ENCODE results near the gene RGL1.

The RGL1 gene

GRCh38 chr1:183887826-183888819, 83.2 kb downstream of the RGL1 start:
- DNase-seq (ENCODE audit: low read depth in 2 of 2): no peak

DNA sequence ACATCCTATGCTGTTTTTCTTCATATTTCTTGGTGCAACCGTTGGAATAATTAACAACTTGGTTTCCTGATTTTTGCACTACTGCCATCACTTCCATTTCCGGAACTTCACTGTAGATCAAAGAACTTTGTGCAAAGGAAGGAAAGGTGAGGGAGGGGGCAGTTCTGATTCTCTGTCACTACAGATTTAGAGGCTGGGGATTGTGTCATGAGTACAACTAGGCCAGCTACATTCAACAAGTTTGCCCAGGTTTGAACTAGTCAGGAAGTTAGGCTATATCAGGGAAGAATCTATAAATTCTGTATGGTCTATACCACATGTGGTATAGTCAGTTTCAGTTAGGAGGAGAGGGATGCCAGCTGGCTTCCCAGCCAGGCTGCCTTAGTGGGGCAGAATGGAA, 84.2 kb downstream of the RGL1 start:
- DNase-seq (ENCODE audit: low read depth in 2 of 2): no peak

DNA sequence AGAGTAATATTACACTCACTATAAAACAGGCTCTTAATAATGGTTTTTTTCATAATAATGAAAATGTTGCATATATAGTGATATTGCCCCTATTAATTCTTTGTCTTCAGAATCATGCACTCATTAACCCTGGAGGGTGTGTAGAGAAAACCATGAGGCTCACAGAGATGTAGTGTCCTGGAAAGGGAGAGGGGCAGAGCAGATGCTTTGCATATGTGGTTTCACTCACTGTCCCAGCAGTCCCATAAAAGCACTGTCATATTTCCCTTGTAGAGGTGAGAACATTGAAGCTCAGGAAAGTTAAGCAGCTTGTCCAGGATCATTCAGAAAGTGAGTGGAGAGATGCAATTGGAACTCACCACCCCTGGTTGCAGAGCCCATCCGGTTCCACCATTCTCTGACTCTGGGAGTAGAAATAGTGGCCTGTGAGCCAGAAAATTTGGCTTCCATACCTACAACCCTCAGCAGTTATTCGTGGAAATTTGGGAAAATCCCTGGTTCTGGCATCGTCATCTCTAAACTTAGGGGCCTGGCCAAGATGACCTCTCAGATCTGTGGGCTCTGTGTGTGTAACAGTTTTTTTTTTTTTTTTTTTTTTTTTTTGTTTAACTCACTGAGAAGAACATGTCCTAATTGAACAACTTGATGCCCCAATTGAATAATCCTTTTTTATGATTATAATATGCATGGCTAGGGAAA, 86.4 kb downstream of the RGL1 start:
- DNase-seq (ENCODE audit: low read depth in 2 of 2): no peak

DNA sequence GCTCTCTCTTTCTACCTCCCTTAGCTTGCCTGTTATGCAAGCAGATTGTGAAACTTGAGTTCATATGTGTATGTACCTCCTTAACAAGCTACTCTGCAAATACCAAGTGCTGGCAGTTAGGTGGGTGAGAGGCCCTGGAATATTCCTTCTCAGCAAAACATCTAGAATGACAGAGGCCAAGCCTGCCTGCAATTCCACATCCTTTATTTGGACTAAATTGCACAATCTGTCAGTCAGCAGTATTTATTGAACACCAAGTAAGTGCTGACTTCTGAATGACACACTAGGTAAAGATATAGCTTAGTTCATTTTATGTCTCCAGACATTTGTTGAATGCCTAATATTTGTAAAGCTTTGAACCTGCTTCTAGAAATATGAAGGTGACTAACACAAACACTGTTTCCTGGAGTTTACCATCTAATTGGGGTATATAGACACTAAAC, 87.5 kb downstream of the RGL1 start:
- no peak for DNase-seq (ENCODE audit: low read depth in 2 of 2)

DNA sequence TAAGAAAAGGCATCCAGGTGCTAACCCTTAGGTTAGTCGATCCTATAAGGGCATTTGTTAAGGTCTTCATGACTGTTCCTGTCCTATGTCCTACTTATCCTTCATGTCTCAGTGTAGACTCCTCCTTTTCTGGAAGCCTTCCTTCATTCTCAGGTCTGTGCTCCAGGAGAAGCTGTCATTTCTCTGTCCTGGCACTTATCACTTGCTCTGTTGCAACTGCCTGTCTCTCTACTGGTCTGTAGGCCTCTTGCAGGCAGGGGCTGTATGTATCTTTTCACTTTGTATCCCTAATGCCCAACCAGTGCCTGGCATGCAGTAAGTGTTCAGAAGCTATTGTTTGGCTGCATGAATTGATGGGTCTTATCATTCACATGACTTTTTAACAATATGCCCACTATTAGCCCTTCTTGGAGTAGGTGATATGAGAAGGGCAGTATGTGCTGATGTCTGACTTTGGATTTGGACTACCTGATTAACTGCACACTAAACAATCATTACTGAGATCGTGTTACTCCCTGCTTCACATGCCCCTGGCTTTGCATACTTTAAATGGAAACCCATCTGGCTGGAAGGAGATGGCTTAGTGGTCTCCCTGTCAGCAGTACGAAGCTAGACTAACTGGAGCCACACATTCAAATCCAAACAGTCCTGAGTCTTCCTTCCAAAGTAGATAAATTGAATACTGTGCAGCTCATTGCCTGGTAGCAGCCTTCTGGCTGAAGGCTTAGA, 88.8 kb downstream of the RGL1 start:
- DNase-seq (ENCODE audit: low read depth in 2 of 2): no peak

DNA sequence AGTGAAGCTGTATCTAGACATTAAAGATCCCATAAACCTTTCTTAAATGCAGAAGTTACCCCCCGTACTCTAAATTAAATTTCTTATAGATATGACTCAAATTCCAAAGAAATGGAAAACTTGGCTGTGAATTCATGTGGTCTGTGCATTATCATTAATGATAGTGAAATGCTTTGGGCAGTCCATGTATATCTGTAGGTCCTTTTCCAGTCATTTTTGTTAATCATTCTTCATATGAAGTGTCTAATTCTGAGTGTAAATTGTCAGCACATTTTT, 89.3 kb downstream of the RGL1 start:
- no peak for DNase-seq (ENCODE audit: low read depth in 2 of 2)

GRCh38 chr1:183896466-183897048, 91.6 kb downstream of the RGL1 start:
- no peak for DNase-seq (ENCODE audit: low read depth in 2 of 2)

DNA sequence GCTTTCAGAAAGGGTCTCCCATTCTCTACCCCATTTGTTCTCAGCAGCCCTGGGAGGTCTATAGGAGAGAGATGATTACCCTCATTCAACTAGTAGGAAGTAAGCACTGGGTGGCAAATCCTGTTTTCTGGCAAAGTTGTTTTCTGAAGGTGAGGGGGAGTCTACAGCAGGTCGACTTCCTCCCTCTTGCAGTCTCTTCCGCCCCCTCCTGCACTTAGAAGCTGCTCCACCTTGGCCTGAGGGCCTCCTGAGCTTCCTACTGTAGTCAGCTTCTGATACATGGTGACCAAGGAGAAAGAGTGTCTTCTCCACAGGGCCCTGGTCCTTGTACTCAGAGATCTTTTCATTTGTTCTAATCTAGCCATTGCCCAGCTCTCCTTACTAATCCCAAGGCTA, 93.1 kb downstream of the RGL1 start:
- no peak for DNase-seq (ENCODE audit: low read depth in 2 of 2)

DNA sequence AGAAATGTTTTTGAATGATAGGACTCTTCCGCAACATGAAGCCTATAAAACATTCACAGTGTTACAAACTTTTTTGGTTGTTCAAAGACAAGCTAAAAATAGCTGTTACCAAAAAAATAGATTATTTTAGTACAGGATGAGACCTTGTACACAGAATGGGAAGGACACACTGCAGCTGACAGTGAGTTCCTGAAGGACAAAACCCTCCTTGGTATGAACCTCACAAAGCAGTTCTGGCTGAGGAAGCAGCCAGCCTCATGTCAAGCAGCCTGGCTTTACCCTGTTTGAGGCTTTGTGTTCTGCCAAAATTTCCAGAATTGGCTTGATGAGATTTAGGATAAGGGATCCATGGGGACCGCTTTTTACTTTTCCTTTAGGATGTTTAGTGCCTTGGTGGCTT, 93.7 kb downstream of the RGL1 start:
- DNase-seq (ENCODE audit: low read depth in 2 of 2): no peak

DNA sequence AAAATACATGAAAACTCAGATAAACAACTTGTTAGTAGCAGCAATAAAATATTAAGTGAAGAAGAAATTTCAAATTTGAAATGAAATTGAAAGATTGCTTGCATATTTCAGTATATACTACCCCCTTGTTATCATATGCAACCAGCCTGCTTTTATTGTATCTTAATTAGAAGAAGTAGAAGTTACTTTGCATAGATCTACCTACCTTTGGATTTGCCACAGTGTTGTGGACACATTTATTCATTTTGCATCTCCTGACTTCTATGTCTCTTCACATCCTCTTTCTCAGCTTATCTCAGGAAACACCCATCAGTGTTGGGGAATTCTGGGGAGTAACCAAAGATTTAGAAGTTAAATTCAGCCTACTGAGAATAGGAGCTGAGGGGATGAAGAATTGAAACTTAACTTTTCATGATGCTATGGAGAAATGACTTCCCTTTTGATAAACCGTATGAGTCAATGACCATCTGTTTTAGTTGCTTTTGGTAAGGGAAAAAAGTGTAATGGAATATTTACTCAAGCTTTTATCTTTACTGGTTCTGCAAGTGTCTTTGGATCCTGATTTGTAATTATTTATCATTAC, 96.9 kb downstream of the RGL1 start:
- DNase-seq (ENCODE audit: low read depth in 2 of 2): no peak

DNA sequence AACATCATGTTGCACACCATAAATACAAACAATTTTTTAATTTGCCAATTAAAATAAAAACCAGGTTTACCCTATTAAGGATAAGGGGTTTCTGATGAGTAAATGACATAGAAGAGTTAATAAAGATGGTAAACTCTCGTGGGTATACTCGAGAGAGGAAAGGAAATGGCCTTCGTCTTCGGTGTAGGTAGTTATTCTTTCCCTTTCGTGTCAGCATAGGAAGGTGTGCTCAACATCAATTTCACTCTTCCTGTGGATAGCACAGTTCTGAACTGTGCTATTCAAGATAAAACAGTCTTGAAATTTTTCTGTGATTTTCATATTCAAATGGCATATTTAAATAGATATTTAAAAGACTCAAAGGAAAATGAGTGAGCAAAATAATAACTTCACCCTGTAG, 98.2 kb downstream of the RGL1 start:
- DNase-seq (ENCODE audit: low read depth in 2 of 2): no peak

- no peak for DNase-seq (ENCODE audit: low read depth in 2 of 2)
Observed at GRCh38 chr1:183905508-183906113, 100.7 kb downstream of the RGL1 start.

DNA sequence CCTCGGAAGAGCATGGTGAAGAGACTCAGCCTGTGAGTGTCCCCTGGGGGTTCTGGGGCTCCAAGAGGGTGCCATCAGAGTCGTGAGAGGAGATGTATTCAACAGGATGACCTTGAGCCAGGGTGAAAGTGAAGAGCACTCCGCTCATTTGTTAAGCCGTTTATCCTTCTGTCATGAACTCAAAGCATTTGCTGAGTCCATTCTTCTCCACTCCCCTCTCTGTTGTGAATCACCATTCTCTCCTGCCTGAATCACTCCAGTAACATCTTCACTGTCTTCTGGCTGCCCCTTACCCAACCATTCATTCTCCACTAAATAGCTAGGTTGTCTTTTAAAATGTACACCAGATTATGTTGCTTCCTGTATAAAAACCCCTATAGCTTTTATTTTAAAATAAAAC, 102.2 kb downstream of the RGL1 start:
- DNase-seq (ENCODE audit: low read depth in 2 of 2): no peak

- no peak for DNase-seq (ENCODE audit: low read depth in 2 of 2)
Observed at GRCh38 chr1:183908079-183908478, 103.2 kb downstream of the RGL1 start.

DNA sequence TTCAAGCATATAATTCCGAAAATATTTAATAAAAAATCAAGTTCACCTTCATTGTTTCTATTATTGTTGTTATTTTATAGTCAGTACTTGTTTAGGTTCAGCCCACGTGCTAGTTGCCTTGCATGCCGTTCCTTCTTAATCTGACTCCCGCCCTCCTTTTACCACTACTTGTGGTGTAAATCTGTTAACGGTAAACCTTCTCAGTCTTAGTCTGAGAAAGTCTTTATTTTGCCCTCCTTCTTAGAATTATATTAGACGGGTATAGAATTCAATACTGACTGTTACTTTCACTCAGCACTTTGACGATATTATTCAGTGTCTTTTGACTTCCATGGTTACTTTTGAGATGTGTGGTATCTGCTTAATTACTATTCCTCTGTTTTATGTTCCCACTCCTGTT, 104.8 kb downstream of the RGL1 start:
- DNase-seq (ENCODE audit: low read depth in 2 of 2): no peak

DNA sequence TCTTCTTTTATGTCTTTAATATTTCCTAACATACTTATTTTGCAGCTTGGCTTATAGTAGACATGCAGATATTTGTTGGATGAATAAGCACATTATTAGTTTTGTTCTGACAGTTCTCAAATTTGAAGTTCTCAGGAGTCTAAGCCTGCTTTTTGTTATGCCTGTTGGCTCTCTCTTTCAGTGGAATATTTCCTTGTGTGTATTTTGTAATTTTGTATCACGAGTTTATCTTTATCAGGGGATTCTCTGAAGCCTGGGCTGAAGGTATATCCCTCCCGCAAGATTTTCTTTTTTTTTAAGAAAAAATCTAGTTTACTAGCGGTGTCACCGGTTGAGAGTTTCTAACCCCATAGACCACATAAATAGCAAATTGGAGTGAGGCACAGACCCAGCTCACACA, 105.9 kb downstream of the RGL1 start:
- no peak for DNase-seq (ENCODE audit: low read depth in 2 of 2)

DNA sequence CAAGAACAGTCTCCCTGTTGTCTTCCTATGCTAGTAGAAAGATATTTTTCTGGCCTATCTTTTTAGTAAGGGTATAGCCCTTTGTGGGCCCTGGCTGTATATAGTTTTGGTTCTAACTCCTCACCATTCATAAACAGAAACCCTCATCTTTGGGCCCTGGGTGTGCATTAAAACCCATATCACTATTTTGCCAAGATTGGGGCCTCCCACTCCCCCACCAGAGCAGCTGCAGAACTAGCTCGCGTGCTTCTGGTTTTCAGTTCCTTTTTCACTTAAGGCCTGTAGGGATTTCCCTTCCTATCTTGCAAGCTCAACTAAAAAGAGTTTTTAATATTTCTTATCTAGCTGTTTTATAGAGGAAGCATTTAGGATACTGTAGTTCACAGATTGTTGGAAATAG, 106.4 kb downstream of the RGL1 start:
- no peak for DNase-seq (ENCODE audit: low read depth in 2 of 2)

DNA sequence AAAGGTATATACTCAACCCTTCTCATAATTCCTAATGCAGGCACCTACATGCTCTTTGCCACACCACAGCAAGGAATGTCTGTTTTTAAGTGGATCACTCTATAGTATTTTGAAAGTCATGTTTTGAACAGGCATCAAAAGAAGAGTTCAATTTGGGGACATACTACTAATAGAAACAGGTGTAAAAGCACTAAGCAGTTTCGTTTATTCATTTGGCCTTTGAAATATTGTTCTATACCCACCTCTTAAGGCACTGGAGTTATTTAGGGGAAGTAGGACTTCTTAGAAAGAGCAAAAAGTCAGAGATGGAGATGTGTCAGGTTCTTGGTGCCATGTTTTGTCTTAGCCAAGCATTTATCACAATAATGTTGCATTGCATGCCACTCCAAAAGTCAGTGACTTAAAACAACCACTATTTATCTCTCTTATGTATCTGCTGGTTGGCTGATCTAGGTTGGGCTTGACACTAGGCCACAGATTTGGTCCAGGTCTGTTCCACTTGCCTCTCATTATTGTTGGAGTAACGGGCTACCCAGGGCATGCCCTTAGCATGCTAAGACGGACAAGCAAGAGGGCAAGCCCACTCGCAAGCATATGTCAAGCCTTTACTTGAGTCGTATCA, 107.5 kb downstream of the RGL1 start:
- DNase-seq (ENCODE audit: low read depth in 2 of 2): no peak

DNA sequence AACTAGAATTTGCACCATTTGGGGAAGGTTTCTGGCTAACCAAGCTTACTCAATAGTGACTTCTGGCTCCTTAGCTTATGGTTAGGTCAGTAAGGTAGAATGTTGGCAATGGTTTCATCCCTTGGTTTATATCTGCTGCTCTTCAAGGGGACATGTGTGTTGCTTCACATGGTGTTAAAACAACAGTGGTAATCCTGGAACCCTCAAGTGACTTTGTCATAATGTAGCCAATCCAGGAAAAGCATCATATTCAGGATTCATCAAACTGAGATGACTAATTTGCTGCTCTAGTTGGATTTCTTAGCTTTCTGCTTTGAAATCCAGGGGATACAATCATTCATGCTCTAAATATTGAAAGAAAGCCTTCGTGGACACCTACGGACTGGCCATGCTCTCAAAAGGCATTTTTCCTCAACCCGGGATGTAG, 108.7 kb downstream of the RGL1 start:
- DNase-seq (ENCODE audit: low read depth in 2 of 2): no peak

GRCh38 chr1:183914276-183914675, 109.4 kb downstream of the RGL1 start:
- DNase-seq (ENCODE audit: low read depth in 2 of 2): no peak

GRCh38 chr1:183914891-183915290, 110.0 kb downstream of the RGL1 start:
- DNase-seq (ENCODE audit: low read depth in 2 of 2): no peak

Data from stimulated activated CD8-positive, alpha-beta memory T cell treated with anti-CD3 and anti-CD28 coated beads, Interleukin-15, amount 100 ng/mL, for 4 hours (primary cell).